GM21737 (cell line): ENCODE data around the gene KAZN.
"Not testable (repeated sequence)": the region's sequence is repeated elsewhere in the genome, so short reads cannot be mapped to it uniquely, and the experiment has no call there.

Experiments
- ATAC-seq: cut with Tn5 transposase; IDR thresholded peaks from one replicate; pipeline ENCODE4 v1.9.1; 2021; ENCODE audit warnings: mild to moderate bottlenecking, moderate library complexity; ENCODE audit not compliant: unreplicated experiment

Gene KAZN

DNA sequence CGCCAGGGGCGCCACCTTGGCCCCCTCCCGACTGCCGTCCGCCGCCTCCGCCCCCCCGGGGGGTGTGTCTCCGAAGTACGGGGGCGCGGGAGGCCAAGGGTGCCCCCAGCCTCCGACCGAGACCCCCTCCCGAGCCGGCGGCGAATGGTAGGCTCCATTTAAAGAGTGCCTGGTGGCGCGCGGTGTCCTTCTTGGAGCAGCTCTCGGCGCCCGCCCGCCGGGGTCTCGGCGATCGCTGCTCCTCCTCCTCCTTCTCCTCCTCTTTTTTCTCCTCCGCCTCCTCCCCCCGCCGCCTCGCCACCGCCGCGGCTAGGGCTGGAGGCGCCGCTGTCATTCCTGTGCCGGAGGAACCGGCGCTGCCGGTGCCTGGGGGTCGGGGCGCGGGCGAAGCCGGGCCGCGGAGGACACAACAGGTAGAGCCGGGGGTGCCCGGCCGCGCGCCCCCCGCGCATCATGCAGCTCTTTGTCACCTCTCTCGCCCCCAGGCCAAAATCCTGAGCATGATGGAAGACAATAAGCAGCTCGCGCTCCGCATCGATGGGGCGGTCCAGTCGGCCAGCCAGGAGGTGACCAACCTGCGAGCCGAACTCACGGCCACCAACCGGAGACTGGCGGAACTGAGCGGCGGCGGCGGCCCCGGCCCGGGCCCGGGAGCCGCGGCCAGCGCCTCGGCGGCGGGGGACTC, at the start of gene KAZN:
Gene KAZN, plus strand, starts transcription at position 188 of the 685 bp plus-strand sequence.
- no peak for ATAC-seq

DNA sequence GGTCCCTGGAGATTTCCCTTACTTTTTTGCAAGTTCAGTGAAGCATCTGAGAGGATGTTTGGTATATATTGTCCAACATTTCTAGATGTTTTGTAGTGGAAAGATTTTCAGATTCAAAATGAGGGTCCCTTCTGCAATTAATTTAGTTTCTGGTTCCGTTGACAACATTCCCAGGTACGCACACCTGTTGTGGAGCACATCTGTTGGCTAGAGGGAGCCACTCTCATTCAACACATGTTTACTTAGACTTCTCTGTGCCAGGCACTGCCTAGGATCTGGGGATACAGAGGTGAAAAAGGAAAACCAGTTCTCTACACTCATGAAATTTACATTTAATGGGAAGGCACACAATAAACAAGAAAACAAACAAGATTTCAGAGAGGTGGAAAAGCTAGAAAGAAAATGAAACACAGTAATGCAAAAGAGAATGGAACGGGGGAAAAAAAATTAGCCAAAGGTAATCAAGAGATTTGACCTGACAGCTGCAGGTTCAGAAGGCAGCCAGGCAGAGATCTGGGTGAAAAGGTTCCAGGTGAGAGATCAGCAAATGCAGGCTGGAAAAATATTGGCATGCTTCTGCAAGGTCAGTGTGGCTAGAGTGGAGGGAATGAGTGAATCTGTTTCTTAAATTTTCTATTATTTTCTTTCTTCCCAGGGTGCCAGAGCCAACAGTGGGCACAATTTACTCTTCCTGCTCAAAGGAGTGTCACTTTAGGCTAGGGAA, 48.4 kb upstream of the KAZN start:
- ATAC-seq: no peak

DNA sequence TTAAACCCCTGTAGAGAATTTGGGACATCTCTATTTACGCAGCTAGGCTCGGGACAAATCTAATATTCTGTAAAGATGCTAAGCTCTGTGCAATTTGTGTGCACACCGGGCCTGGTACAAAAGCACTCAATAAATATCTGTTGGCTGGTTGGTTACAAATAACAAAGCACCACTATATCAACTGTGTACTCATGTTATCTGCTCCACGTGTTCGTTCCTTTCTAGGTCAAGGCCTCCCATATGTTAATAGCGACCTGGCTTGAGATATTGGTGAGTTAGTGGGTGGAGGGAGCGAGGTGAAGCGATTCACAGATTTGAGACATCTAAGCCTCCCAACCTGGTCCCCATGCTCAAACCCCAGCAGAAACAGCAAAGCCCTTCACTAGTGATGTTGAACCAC, 47.1 kb upstream of the KAZN start:
- no peak for ATAC-seq

DNA sequence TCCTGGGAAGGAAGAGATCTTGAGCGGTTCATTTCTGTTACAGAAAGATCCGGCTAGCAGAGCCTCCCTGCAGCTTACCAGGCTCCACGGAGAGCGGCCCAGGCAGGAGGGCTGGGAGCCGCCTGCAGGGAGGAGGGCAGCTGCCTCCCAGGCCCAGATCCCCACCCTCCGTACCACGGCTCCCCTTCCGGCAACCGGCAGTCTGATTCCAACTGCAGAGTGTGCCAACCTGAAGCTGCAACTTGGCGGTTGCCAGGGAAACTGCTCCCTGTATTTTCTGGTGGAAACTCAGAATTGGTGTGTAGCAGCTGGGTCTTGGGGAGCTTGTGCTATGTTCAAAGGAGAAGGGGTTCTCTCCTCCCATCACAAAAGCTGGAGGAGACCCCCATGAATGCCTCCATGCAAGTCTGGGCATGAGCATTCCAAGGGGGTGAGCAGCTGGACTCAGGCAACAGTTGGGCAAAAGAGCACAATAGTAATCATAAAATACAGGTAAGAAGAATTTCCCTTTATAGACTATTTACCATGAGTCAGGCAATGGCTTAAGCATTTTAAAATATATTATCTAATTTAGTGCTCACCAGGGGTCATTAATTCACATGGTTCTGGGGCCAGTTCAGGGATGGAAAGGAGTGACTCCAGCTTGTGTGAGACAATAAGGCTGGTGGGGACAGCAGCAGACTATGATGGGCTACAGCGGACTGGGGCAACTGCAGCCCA, 46.1 kb upstream of the KAZN start:
- ATAC-seq: no peak

DNA sequence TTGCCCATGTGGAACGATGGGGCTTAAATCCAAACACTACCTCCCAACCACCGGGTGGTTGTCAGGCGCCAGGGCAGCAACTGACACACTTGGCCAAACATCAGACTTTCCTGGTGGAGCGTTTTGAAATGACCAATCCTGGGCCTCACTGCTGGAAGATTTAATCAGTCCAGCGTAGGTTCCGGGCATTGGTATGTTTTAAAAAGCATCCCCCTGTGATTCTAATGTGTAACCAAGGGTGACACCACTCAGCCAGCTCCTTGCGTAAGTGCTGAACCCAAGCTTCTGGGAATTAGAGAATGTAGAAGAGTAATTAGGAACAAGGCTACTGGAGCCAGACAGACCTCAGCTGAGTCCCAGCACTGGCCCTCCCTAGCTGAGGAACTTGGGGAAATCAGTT, 44.8 kb upstream of the KAZN start:
- ATAC-seq: no peak

DNA sequence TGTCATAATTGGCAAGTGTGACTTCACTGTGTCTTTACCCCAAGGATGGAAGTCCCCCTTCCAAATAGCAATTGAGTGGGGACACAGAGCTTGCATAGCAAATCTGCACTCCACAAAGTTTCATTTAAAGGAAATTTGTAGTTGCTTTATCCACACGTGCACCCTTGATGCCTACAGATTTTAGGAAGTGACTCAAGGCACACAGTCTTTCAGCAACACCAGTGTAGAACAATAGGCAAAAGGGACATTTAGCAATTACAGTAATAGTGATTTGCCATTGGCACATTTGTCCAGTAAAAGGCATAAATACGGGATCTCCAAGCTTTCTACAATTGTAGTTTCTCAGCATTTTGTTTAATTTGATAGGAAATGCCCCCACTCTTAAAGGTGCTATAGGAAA, 43.4 kb upstream of the KAZN start:
- no peak for ATAC-seq

DNA sequence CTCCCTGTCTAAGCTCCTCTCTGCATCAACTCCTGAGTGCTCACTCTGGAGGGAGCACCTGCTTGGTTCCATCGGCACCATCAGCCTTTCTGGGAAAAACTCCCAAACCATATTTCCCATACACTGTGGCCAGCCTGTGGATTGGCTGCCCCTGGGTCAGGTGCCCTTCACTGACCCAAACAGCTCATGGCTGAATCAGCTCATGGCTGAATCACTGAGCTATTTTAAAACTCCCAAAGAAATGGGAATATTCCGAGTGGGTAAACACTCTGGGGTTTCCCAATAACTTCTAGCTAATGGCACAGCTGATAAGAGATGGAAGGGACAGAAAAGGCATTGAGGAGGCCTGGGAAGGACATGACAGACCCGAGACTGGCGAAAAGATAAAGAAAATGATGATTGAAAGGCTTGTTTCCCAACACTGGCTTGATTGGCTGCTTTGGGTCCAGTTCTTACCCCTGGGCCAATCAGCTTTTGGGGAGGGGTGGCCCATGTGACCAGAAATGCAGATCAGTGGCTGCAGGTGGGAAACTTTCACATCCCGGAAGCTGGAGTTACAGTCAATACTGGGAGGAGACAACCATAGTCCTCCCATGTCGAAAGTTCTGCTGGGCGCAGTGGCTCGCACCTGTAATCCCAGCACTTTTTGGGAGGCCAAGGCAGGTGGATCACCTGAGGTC, 37.3 kb upstream of the KAZN start:
- ATAC-seq: no peak

DNA sequence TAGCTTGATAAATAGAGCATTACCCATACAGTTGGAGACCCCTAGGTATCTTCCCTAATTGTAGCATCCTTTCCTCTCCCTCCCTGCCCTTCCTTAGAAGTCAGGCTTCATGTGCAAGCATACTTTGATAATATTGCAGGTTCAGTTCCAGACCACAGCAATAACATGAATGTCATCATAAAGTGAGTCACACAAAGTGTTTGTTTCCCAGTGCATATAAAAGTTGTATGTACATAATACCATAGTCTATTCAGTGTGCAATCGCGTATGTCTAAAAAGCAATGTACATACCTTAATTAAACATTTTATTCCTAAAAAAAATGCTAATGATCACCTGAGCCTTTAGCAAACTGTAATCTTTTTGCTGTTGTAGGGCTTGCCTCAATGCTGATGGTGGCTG, 33.4 kb upstream of the KAZN start:
- ATAC-seq: no peak

DNA sequence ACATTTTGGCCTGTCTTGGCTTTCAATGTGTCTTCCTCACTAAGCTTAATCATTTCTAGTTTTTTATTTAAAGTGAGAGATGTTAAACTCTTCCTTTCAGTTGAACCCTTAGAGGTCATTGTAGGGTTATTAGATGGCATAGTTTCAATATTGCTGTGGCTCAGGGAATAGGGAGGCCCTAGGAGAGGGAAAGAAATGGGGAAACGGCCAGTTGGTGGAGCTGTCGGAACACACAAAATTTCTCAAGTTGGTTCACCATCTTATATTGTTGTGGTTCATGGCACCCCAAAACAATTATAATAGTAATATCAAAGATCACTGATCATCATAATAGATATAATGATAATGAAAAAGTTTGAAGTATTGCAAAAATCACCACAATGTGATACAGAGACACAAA, 31.4 kb upstream of the KAZN start:
- no peak for ATAC-seq

DNA sequence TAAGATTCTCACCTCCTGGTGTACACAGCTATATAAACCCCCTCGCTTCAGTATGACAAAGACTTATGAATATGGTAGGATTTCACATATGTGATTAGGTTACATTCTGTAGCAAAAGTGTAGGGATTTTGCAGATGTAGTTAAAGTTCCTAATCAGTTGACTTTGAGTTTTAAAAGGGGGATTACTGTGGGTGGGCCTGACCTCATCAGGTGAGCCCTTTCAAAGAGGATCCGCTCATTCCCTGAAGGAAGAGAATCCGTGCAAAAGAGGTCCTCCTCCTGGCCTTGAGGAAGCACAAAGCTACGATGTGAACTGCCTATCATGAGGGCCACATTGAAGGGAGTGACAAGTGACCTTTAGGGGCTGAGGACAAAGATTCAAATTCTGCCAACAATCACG, 30.6 kb upstream of the KAZN start:
- ATAC-seq: no peak

DNA sequence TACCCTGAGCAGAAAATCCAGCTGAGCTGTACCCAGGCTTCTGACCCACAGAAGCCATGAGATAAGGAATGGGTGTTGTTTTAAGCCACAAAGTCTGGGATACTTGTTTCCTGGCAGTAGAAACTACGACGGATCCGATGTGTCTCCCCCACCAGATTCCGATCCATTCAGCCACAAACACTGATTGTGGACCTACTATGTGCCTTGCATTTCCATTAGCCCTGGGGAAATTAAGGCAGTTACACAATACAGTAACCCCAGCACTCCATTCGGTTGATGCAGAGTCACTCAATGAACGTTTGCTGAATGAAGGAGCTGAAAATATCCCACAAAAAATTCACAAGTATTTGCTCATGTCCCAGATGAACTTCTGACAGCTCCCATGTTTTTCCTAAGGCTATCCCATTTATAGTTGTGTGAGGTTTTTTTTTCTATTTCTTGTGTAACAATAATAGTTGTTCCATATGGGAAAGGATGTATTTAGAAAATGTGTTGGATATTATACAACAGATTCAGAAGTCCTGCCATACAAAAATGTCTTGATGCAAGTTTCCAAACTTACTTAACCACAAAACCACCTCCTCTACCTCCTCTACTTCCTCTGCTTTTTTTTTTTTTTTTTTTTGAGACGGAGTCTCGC, 29.6 kb upstream of the KAZN start:
- ATAC-seq: no peak

DNA sequence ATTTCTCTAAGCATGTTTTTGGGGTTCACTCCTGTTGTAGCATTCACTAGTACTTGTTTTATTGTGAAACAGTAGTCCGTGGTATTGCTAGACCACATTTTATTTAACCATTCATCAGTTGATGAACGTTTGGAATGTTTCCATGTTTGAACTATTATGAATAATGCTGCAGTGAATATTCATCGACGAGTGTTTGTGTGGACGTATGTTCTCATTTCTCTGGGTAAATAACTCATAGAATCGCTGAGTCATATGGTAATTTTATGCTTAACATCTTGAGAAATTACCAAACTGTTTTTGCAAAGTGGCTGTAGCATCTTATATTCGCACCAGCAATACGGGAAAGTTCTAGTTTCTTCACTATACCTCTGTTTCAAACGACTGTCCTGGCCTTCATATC, 28.0 kb upstream of the KAZN start:
- ATAC-seq: no peak

DNA sequence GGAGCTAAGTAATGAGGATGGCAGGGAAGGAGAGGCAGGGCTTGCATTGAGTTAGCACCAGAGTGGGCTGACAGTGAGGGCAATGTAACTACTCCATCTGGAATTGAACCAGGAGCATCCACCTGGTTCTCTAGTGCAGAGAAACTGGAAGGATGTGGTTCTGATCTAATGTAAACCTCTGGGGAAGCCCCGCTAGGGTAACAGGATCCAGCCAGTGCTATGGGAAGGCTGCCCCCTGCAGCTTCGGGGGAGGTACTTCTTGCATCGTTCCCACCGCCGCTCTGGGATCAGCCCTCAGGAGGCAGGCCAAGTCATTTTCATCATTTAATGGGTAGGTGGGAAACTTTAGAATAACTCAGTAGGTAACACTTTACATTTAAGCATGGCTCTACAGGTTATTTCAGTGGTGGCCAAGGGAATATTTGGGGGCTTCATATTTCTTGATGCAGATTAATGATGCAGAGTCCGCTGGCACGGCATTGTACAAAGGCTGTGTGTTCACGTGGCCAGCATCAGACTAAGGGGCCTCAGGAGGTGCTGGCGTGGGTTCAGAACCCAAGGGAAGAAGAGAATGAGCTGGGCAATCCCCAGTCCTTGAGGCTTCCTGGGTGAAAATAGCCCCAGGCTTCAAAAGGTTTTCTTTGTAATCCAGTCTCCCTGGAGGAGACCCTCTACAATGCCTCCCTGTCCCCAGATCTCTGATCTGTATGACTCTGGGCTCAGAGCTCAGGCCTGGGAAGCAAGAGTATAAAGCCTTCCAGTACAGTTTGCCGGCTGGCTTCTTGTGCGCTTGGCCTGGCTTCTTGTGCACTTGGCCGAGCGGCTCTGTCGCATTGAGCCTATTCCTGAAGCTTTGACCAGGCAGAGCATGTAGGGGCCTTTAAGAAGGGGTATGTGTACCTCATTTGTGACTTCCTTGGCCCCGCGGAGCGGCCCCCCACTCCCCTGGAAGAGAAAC, 26.4 kb upstream of the KAZN start:
- ATAC-seq: no peak

DNA sequence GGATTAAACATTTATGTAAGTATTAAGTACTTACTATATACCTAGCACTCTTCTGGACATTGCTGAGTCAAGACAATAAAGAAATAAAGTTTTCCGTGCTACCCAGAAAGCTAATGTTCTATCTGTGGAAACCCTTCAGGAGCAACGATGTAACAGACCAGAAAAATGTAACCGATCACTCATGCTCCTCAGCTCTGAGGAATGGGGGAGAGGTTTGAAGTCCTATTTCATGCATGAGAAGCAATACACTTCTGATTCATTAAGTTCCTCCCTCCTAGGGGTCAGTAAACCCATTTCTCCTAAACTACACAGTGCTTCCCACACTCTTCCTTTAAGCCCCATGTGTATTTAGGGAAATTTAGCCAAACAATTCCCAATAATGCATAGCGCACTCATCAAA, 25.6 kb upstream of the KAZN start:
- ATAC-seq: no peak

DNA sequence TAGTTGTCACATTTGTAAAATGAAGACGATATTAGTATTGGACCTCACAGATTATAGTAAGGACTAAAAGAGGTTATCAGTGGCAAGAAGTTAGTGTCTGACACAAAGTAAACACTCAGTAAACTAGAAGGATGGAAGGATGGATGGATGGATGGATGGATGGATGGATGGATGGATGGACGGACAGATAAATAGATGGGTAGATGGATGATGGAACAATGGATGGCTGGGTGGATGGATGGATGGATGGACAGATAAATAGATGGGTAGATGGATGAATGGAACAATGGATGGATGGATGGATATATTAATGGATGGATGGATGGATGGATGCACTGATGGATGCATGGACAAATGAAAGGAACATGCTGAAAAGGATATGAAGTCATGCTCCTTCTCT, 22.3 kb upstream of the KAZN start:
- ATAC-seq: no peak

DNA sequence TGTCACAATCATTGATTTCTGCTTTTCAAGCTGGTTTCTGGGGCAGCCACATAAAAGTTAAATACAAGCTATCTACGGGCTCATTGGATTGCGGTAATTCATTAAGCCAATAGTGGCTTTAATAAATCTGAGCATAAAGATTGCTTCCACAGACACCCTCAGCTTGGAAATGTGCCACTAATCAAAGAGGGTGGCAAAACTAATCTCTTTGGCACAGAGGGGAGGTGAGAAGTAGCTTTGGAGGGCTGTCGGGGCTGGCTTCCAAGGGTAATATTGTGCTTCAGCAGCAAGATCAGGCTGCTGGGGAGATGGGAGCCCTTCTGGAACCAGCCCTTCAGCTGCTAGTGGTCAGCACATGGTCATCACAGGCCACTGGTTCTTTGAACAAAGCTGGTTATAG, 21.2 kb upstream of the KAZN start:
- no peak for ATAC-seq

DNA sequence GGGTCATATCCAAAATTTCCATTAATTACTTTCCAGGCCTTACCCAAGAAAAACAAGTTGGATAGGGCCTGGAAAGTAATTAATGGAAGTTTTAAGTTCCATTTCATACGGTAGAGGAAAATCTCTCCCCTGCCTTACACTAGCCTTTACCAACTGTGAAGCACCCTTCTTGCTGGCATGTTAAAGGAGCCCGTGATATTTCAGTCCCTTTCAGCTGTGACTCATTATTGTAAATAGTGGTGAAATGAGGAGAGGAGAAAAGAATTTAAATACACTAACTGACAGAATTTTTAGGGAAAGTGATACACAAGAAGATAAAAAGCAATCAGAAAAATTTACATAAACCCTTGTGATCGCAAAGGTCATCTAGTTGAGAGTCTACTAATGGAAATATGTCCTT, 20.3 kb upstream of the KAZN start:
- no peak for ATAC-seq

DNA sequence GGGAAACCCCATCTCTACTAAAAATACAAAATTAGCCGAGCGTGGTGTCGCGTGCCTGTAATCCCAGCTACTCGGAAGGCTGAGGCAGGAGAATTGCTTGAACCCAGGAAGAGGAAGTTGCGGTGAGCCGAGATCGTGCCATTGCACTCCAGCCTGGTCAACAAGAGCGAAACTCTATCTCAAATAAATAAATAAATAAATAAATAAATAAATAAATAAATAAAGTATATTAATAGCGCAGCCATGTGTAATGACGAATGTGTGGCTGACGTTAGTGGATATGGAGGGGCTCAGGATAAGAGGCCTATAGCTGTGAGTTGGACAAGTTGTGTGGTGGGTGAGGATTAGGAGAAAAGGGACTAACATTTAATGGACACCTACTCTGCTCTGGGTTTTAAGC, 18.2 kb upstream of the KAZN start:
- ATAC-seq: not testable (repeated sequence)

DNA sequence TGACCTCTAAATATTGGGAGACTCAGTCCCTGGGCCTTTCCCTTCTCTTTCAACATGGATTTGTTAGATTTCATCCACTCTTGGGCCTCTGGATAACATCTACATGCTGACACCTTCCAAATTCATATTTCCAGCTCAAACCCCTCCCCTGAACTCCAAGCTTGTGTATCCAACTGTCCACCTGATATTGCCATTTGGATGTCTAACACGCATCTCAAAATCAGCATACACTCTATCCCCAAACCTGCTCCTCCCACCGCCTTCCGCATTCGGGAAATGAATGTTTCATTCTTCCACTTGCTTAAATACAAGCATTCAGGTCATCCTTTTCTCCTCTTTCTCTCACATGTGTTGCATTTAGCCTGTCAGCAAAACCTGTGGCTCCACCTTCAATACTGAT, 17.5 kb upstream of the KAZN start:
- ATAC-seq: no peak

DNA sequence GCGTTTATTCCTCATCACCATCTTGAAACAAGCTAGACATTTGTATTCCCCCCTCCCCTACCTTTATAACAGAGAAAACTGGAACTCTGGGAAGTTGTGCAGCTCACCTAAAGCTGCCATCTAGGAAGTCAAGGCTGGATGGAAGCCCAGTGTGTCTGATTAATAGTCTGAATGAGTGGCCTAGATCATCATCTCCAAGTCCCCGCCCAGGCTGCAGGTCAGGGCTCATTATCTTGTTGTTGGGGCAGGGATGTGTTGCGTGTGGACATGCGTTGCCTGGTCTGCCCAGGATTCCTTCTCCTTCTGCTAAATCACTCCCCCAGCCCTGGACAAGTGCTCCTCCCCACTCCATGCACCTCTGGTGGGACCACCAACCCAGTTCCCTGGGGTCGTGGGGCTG, 14.7 kb upstream of the KAZN start:
- ATAC-seq: no peak
